Keratinocyte (primary cell): Measurements from ENCODE around the gene SDK2. TPM values are rescaled to one million over a fixed set of nuclear protein-coding genes. Genes with fewer than 3 reads are reported as not detected.

Experiments used
- DNase-seq: peaks from one replicate; pipeline ENCODE4 v3.0.0-alpha.2; 2011; ENCODE audit warnings: low read depth, missing footprints, low spot score
- FAIRE-seq: peaks from 2 replicates; lab custom pipeline; 2011; peaks lifted over from hg19 to GRCh38; lab: Jason Lieb, UNC
- H2AFZ ChIP-seq: 2 replicates; pipeline ENCODE4 v1.6.0; 2012; ENCODE audit warnings: low read length, control low read depth, inconsistent platforms; ENCODE audit not compliant: control insufficient read depth
- H3K27ac ChIP-seq: 2 replicates; pipeline ENCODE4 v1.5.1; 2011; ENCODE audit warnings: low read length; ENCODE audit not compliant: control insufficient read depth, insufficient read depth
- H3K27me3 ChIP-seq: 3 replicates; pipeline ENCODE4 v1.6.0; 2011; ENCODE audit warnings: low read length; ENCODE audit not compliant: control insufficient read depth, insufficient read depth; ENCODE audit errors: extremely low read depth
- H3K36me3 ChIP-seq, 2 experiments: 2 replicates in 1 of 2; 3 replicates in 1 of 2; pipeline ENCODE4 v1.5.1; 2011; ENCODE audit warnings: low read length in 2 of 2, mild to moderate bottlenecking in 1 of 2; ENCODE audit not compliant: control insufficient read depth in 2 of 2, insufficient read depth in 2 of 2; ENCODE audit errors: extremely low read depth in 1 of 2
- H3K4me1 ChIP-seq: 3 replicates; pipeline ENCODE4 v1.5.1; 2011; ENCODE audit warnings: low read length; ENCODE audit not compliant: control insufficient read depth, insufficient read depth; ENCODE audit errors: extremely low read depth
- H3K4me2 ChIP-seq: 3 replicates; pipeline ENCODE4 v1.6.0; 2011; ENCODE audit warnings: low read depth, low read length; ENCODE audit not compliant: control insufficient read depth, insufficient read depth; ENCODE audit errors: extremely low read depth
- H3K4me3 ChIP-seq, 3 experiments: fragments of 200-600 bp in 1 of 3; sonication (generic) in 1 of 3; 2 replicates in 2 of 3; 3 replicates in 1 of 3; pipeline ENCODE4 v1.5.1; 2011 to 2016; ENCODE audit warnings: low read length in 3 of 3, mild to moderate bottlenecking in 3 of 3, control low read depth in 2 of 3, inconsistent platforms in 1 of 3, low read depth in 1 of 3, mixed read lengths in 1 of 3, mixed run types in 1 of 3, moderate library complexity in 1 of 3; ENCODE audit not compliant: control insufficient read depth in 2 of 3, insufficient read depth in 2 of 3; ENCODE audit errors: extremely low read depth in 1 of 3
- H3K79me2 ChIP-seq: 2 replicates; pipeline ENCODE4 v1.6.0; 2012; ENCODE audit warnings: low read length; ENCODE audit not compliant: control insufficient read depth, insufficient read depth
- H3K9ac ChIP-seq: 3 replicates; pipeline ENCODE4 v1.6.0; 2011; ENCODE audit warnings: low read length; ENCODE audit not compliant: control insufficient read depth, insufficient read depth; ENCODE audit errors: extremely low read depth
- H3K9me1 ChIP-seq: 3 replicates; pipeline ENCODE4 v1.6.0; 2011; ENCODE audit warnings: low read length; ENCODE audit not compliant: control insufficient read depth, insufficient read depth; ENCODE audit errors: extremely low read depth
- H3K9me3 ChIP-seq: 2 replicates; pipeline ENCODE4 v1.5.1; 2012; ENCODE audit warnings: low read depth, low read length; ENCODE audit not compliant: control insufficient read depth
- H4K20me1 ChIP-seq: 3 replicates; pipeline ENCODE4 v1.6.0; 2011; ENCODE audit warnings: low read length; ENCODE audit not compliant: control insufficient read depth, insufficient read depth; ENCODE audit errors: extremely low read depth
- EZH2 ChIP-seq: IDR thresholded peaks from one replicate; pipeline ENCODE4 v1.6.1; 2012; ENCODE audit warnings: inconsistent platforms, mild to moderate bottlenecking, low read length, moderate library complexity
- dilution Hi-C: fragments of 300-500 bp; cut with MboI; formaldehyde crosslinking; loops from one replicate; pipeline ENCODE4 v1.7.0; 2020; ENCODE audit warnings: low sequenced_read_pairs; ENCODE audit not compliant: extremely low pct_ligation_motif_present
- polyA plus RNA-seq, 5 experiments: library from polyadenylated mRNA; depleted of rRNA in 3 of 5; stranded (reverse) in 3 of 5; stranded (forward) in 1 of 5; unstranded in 1 of 5; fragments of >200 nt; gene quantifications; 1 replicate in 1 of 5; 2 replicates in 3 of 5; 3 replicates in 1 of 5; pipeline versions ENCODE4 v1.2.1 to v1.2.3, GENCODE V29; 2011 to 2012; ENCODE audit warnings: missing spikeins in 2 of 5, low read depth in 1 of 5, low replicate concordance in 1 of 5
- TF ChIP-seq, protein P1 (sequence below), 3 experiments: IDR thresholded peaks in 1 of 3; conservative IDR thresholded peaks in 1 of 3; optimal IDR thresholded peaks in 1 of 3; 2 replicates in 2 of 3; 3 replicates in 1 of 3; pipeline versions ENCODE3 to v1.5.1; 2011; ENCODE audit warnings: low read length in 3 of 3, mild to moderate bottlenecking in 3 of 3, moderate library complexity in 2 of 3, control low read depth in 1 of 3, inconsistent platforms in 1 of 3; ENCODE audit not compliant: insufficient read depth in 2 of 3; ENCODE audit errors: extremely low read depth in 1 of 3

Gene SDK2
- polyA plus RNA-seq, 1 donor (not counting 4 experiments of a cell fraction or from before 2014, with no cell fraction given): 1.8 TPM

DNA sequence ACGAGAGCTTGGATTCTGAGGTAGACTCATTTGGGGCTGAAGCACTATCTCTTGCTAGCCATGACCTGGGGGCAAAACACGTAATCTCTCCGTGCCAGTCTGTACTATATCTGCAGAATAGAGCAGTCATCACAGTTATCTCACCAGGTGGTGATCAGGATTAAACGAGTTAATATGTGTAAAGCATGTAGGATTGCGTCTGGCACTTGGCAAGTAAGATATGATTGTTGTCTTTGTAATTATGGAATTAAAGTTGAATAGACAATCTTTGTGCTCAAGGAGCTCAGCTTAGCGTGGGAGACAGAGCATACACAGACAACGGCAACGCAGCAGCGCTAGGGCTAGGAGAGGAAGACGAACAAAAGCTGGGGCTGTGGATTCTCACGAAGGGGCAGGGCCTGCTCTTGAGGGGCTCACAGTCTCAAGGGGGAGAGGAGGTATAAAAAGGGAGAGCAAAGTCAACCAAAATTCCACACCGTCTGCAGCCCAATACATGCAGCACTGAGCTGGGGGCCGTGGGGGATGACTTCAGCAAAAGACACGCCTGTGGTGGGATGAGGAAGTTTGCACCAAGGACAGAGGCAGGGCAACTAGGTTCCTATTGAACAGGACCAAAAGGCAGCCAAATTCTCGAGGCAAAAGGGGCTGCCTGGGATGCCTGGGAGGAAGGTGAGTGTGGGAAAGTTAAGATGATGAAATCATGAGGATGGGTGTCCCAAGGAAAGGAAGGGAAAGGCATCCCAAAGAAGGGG, 68.6 kb downstream of the SDK2 start:
- dilution Hi-C loops: no loop called here

DNA sequence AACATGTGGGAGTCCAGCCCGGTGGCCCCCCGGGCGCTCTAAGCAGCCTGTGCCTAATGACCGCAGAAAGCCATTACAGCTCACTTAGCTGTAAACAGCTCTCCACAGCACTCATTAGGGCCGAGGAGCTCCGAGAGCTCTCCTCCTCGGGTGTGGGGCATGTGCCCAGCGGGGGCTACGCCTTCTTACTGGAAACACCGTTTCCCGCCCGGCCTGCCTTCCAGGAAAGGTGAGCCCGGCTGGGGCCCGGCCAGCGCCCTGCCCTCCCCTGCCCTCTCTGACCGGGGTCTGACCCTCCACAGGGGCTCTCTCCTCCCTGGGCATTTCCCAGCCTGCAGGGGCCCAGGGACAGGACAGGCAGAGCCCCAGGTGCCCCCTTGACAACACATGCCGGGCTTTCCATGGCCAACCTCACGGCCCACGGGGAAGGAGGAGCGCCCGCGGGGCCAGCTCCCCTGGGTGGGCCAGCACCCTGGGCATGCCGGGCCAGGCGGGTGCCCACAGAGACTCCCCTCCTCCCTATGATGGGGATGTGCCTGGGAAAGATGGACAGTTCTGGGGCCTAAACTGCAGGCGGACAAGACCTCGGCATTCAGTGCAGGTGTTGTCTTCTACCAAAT, 72.6 kb downstream of the SDK2 start:
- no peaks in the 10 kb centered on the region for H3K79me2 ChIP-seq
- no peak overlapping the region for H2AFZ ChIP-seq
- no peak overlapping the region for H3K27ac ChIP-seq
- no peak overlapping the region for H3K4me3 ChIP-seq
- no peak overlapping the region for H3K4me2 ChIP-seq
- FAIRE-seq (no peak), DNase-seq (no peak)
- H3K27me3 ChIP-seq: peaks cover 2% of the 10 kb centered on the region
- H4K20me1 ChIP-seq: peaks cover 4% of the 10 kb centered on the region
- H3K9me1 ChIP-seq: no peaks in the 10 kb centered on the region
- H3K9me3 ChIP-seq: no peaks in the 10 kb centered on the region
- dilution Hi-C loops: no loop called here
- TF ChIP-seq, protein P1, sequence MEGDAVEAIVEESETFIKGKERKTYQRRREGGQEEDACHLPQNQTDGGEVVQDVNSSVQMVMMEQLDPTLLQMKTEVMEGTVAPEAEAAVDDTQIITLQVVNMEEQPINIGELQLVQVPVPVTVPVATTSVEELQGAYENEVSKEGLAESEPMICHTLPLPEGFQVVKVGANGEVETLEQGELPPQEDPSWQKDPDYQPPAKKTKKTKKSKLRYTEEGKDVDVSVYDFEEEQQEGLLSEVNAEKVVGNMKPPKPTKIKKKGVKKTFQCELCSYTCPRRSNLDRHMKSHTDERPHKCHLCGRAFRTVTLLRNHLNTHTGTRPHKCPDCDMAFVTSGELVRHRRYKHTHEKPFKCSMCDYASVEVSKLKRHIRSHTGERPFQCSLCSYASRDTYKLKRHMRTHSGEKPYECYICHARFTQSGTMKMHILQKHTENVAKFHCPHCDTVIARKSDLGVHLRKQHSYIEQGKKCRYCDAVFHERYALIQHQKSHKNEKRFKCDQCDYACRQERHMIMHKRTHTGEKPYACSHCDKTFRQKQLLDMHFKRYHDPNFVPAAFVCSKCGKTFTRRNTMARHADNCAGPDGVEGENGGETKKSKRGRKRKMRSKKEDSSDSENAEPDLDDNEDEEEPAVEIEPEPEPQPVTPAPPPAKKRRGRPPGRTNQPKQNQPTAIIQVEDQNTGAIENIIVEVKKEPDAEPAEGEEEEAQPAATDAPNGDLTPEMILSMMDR (optimal IDR thresholded peaks at IDR 0.05 in 1 of 3, IDR thresholded peaks at IDR 0.05 in 1 of 3, conservative IDR thresholded peaks at IDR 0.05 in 1 of 3; ENCODE audit: extremely low read depth in 1 of 3, insufficient read depth in 2 of 3, low read length in 3 of 3): no peak
- no peak for TF ChIP-seq EZH2
- no peak overlapping the region for H3K9ac ChIP-seq
- H3K36me3 ChIP-seq: no peaks in the 10 kb centered on the region
- H3K4me1 ChIP-seq: no peaks in the 10 kb centered on the region

More for the DNA sequence above, 68.6 kb downstream of the SDK2 start:
- H3K4me3 ChIP-seq: no peak overlapping the region
- H3K27me3 ChIP-seq: peaks cover 2% of the 10 kb centered on the region
- H3K9me1 ChIP-seq: no peaks in the 10 kb centered on the region
- H3K36me3 ChIP-seq: no peaks in the 10 kb centered on the region
- no peaks in the 10 kb centered on the region for H3K79me2 ChIP-seq
- no peak overlapping the region for H3K9ac ChIP-seq
- H2AFZ ChIP-seq: no peak overlapping the region
- no peak for DNase-seq
- FAIRE-seq: no peak
- H3K9me3 ChIP-seq: no peaks in the 10 kb centered on the region
- H3K4me1 ChIP-seq: no peaks in the 10 kb centered on the region
- H3K27ac ChIP-seq: no peak overlapping the region
- peaks cover 4% of the 10 kb centered on the region for H4K20me1 ChIP-seq
- H3K4me2 ChIP-seq: no peak overlapping the region
- TF ChIP-seq EZH2: no peak
- TF ChIP-seq, protein P1 (optimal IDR thresholded peaks at IDR 0.05 in 1 of 3, IDR thresholded peaks at IDR 0.05 in 1 of 3, conservative IDR thresholded peaks at IDR 0.05 in 1 of 3; ENCODE audit: extremely low read depth in 1 of 3, insufficient read depth in 2 of 3, low read length in 3 of 3): no peak
